Measurements from ENCODE around the gene IDH3A. TPM values are rescaled to one million over a fixed set of nuclear protein-coding genes. Genes with fewer than 3 reads are reported as not detected.

The IDH3A gene
- total and polyA plus RNA-seq, 9 of the 15 experiments (the other 6 are each of a cell fraction or from before 2014, with no cell fraction given): 37.4 to 249 (median 107) TPM

GRCh38 chr15:78108300-78109084 is 40.7 kb upstream of the IDH3A start (continued):
- no peak for TF ChIP-seq ZNF407 (IDR thresholded peaks at IDR 0.05; ENCODE audit: low read depth)
- TF ChIP-seq VEZF1 (CRISPR knock-in tag; IDR thresholded peaks at IDR 0.05): peak; percentile 63; the same call in 1 of the 2 replicates
- no peak for TF ChIP-seq FOXA1 (IDR thresholded peaks at IDR 0.05; ENCODE audit: borderline replicate concordance)
- no peak for TF ChIP-seq SRSF3 (IDR thresholded peaks at IDR 0.05; ENCODE audit: insufficient read depth, low read length)
- TF ChIP-seq ZC3H4 (CRISPR knock-in tag; IDR thresholded peaks at IDR 0.05; ENCODE audit: borderline replicate concordance): no peak
- peak in 1 of 2 experiments; percentile 65; a peak in 2 of 4 replicates for TF ChIP-seq MAZ (CRISPR knock-in tag; conservative IDR thresholded peaks at IDR 0.05 in 1 of 2, IDR thresholded peaks at IDR 0.05 in 1 of 2)
- TF ChIP-seq CEBPG (CRISPR knock-in tag; IDR thresholded peaks at IDR 0.05): no peak
- TF ChIP-seq CEBPG (tag; conservative IDR thresholded peaks at IDR 0.05 in 1 of 2, IDR thresholded peaks at IDR 0.05 in 1 of 2): no peak
- no peak for TF ChIP-seq HNRNPUL1 (IDR thresholded peaks at IDR 0.05; ENCODE audit: low read length)
- TF ChIP-seq ZNF79 (CRISPR knock-in tag; IDR thresholded peaks at IDR 0.05; ENCODE audit: low read depth): no peak
- TF ChIP-seq CUX1 (CRISPR knock-in tag; IDR thresholded peaks at IDR 0.05): no peak
